Smooth muscle cell of bladder (primary cell): ENCODE measurements around the gene PC. TPM values are rescaled to one million over a fixed set of nuclear protein-coding genes. Genes with fewer than 3 reads are reported as not detected.

Experiments
- total RNA-seq: library from RNA; depleted of rRNA; stranded (reverse); fragments of >200 nt; gene quantifications from 2 replicates; pipeline ENCODE4 v1.2.3, GENCODE V29; 2014

Gene PC, protein sequence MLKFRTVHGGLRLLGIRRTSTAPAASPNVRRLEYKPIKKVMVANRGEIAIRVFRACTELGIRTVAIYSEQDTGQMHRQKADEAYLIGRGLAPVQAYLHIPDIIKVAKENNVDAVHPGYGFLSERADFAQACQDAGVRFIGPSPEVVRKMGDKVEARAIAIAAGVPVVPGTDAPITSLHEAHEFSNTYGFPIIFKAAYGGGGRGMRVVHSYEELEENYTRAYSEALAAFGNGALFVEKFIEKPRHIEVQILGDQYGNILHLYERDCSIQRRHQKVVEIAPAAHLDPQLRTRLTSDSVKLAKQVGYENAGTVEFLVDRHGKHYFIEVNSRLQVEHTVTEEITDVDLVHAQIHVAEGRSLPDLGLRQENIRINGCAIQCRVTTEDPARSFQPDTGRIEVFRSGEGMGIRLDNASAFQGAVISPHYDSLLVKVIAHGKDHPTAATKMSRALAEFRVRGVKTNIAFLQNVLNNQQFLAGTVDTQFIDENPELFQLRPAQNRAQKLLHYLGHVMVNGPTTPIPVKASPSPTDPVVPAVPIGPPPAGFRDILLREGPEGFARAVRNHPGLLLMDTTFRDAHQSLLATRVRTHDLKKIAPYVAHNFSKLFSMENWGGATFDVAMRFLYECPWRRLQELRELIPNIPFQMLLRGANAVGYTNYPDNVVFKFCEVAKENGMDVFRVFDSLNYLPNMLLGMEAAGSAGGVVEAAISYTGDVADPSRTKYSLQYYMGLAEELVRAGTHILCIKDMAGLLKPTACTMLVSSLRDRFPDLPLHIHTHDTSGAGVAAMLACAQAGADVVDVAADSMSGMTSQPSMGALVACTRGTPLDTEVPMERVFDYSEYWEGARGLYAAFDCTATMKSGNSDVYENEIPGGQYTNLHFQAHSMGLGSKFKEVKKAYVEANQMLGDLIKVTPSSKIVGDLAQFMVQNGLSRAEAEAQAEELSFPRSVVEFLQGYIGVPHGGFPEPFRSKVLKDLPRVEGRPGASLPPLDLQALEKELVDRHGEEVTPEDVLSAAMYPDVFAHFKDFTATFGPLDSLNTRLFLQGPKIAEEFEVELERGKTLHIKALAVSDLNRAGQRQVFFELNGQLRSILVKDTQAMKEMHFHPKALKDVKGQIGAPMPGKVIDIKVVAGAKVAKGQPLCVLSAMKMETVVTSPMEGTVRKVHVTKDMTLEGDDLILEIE
- total RNA-seq = 33.3 and 36.0 TPM in 2 replicates

DNA sequence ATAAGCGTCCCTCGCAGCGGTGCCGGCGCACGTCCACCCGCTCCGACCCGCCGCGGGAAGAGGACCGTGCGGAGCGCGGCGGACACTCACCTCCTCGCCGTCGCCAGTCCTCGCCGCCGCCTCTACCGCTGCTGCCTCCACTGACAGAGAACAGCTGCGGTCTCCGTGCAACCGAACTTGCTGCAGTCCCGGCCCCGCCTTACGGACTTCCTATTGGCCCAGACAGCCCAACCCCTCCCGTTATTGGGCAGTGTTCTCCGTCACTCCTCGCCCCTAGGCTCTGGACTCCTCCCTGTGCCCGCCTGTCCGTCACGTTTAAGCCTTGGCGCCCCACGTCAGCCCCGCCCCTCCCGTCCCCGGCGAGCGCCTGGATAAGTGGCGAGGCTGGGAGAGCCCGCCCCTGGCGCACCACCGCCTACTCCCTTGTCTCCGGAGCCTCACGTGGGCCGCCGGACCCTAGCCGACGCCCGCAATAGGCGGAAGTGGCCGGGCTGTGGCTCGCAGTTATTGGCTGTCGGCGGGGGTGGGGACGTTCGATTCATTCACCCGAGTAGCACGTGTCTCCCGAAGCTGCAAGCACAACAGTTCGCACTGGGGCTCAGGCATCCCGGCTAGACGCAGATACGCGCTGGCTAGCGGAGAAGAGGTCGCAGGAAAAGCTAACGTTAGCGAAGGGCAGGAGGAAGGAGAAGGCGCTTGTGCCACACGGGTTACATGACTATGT is at the start of gene PC:
PC (minus strand) TSS at position 152 of the 724 bp plus-strand sequence. CDS start 86,224 bp downstream, outside the sequence.

DNA sequence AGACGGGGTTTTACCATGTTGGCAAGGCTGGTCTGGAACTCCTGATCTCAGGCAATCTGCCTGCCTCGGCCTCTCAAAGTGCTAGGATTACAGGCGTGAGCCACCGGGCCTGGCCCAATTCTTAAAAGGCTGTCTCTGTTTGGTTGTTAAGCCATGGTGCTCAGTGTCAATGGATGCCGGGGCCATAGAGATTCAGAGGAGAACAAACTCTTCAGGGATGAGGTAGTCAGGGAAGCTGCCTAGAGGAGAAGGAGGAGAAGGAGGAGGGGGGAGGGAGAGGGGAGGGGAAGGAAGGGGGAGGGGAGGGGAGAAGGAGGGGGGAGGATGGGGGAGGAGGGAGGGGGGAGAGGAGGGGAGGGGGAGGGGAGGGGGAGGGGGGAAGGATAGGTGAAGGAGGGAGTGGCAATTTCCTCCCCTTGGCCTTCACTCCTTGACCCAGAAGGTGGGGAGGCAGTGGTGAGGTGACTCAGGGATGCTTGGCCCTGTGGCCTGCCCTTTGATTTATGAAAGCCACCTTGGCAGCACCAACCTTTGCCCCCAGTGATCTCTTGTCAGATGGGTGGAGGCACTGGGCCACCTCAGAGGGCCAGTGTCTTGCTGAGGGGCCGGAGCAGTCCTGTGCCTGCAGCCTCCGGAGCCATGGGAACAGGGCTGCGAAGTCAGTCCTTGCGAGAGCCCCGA is 16.7 kb upstream of the PC start, which contains the start of gene C11orf86:
C11orf86 (plus strand) TSS at position 581 of the 681 bp plus-strand sequence; CDS start at position 640, 59 bp downstream.

DNA sequence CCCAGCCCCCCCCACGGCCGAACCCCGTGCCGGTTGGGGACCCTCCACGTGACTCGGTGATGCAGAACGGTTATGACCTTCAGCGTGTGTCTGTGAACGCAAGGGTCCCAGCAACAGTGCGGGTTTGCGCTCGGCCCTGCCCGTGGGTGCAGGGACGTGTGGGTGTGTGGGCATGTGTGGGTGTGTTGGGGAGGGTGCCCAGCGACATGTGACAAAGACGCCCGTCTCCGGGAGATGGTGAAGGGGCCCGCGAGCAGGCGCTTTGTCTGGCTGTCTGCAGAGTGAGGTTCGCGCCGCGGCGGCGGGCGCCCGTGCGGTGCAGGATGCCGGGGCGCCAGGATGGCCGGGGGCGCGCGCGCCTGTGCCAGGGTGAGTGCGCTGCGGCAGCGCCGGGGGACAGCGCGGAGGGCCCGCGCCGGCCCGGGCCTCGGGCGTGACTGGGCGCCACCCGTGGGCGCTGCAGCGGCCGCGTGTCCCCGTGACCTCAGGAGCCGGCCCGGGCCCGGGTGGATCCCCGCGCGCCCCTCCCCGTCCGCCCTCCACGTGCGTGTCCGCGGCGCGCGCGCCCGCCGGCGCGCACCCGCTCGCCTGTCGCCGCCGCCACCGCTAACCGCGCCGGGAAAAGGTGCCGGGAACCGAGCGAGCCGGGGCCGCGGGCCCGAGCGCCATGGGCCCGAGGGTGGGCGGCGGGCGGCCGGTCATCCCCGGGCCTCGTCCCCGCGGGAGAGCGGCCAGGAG is 101.5 kb downstream of the PC start, which contains the start of gene LRFN4:
LRFN4 (plus strand) TSS at position 569 of the 738 bp plus-strand sequence. CDS start 681 bp downstream, outside the sequence.

DNA sequence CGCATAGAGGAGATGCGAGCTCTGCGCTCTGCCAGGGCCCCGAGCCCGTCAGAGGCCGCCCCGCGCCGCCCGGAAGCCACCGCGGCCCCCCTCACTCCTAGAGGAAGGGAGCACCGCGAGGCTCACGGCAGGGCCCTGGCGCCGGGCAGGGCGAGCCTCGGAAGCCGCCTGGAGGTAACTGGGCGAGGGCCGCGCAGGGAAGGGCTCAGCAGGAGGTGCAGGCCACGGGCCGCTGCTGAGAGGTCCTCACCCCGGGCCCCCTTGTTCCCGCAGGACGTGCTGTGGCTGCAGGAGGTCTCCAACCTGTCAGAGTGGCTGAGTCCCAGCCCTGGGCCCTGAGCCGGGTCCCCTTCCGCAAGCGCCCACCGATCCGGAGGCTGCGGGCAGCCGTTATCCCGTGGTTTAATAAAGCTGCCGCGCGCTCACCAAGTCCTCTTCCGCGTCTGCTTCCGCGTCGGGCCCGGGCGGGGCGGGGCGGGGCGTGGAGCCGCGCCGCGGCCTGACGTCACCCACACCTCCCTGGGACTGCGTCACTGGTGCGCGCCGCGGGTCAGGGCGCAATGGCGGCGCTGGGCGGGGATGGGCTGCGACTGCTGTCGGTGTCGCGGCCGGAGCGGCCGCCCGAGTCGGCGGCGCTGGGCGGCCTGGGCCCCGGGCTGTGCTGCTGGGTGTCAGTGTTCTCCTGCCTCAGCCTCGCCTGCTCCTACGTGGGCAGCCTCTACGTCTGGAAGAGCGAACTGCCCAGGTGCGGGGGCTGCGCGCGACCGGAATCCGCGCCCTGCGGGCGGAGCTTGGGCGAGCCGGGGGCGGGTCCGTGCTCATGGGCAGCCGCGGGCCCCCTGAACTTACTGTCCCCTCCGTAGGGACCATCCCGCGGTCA is 115.0 kb downstream of the PC start, which contains the start of gene RCE1:
RCE1 (plus strand) TSS at position 546 of the 880 bp plus-strand sequence; CDS start at position 561, 15 bp downstream.

Other genes with a start within 250 kb of the PC start
- gene SPTBN2, start 229.2 kb downstream of the PC start, total RNA-seq = 0.43 and 1.1 TPM in 2 replicates
- gene RCE1, start 114.9 kb downstream of the PC start, total RNA-seq = 9.5 and 13.2 TPM in 2 replicates
- gene LRFN4, start 101.3 kb downstream of the PC start, total RNA-seq = 6.5 and 10.7 TPM in 2 replicates
- 0.28 TPM in 2 replicates for gene C11orf86, start 16.9 kb upstream of the PC start, total RNA-seq
- 0.14 and 0.55 TPM in 2 replicates for gene SYT12, start 64.8 kb upstream of the PC start, total RNA-seq
- gene RHOD, start 98.5 kb upstream of the PC start, total RNA-seq = 13.4 and 17.4 TPM in 2 replicates
- 29.3 and 39.8 TPM in 2 replicates for gene KDM2A, start 160.9 kb upstream of the PC start, total RNA-seq